ENCODE results near the gene FGD1.

DNA sequence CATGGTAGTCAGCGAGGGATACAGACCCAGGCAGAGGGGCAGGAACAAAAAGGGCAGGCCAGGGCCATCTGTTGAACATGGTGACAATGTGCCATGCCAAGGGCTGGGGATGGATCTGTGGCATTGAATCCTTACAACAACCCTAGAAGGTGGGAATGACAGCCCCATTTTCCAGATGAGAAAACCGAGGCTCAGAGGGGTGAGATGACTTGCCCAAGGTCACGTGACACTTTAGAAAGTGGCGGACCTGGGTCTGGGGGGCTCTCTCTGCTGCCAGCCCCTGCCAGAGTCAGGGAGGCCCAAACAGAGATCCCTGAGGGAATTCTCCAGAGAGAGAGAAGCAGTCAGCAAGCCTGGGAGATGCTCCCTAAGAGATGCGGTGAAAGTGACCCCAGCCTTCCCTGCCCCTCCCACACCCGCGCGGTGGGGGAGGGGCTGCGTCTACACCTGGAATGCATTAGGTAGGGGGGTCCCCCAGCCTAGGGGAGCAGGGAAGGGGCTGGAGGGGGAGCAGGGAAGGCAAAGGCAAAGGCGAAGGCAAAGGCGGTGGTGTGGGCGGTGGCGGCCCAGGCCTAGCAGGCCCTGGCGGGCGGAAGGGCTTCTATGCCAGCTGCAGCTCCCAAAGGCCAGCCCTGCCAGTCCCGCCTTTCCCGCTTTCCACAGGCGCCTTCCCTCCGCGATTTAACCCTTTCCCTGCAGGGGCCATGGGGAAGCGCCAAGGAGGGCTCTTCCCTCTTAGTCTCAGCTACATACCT is 13.0 kb downstream of the FGD1 start:
- TF ChIP-seq EP300 (IDR thresholded peaks at IDR 0.05; ENCODE audit: borderline replicate concordance in 1 of 2, low read depth in 2 of 2, low read length in 2 of 2) (no peak), MAFK (IDR thresholded peaks at IDR 0.05; ENCODE audit: low read depth, low read length) (no peak), CTCF (IDR thresholded peaks at IDR 0.05; ENCODE audit: control extremely low read depth in 1 of 3, insufficient read depth in 1 of 3, low read depth in 1 of 3, low read length in 3 of 3) (no peak), CBX5 (IDR thresholded peaks at IDR 0.05; ENCODE audit: low read depth, low read length) (no peak), CEBPB (IDR thresholded peaks at IDR 0.05; ENCODE audit: low read depth, low read length) (no peak), CREB1 (IDR thresholded peaks at IDR 0.05) (no peak), MAX (IDR thresholded peaks at IDR 0.05) (no peak), EGR1 (IDR thresholded peaks at IDR 0.05; ENCODE audit: borderline replicate concordance, low read depth, low read length) (no peak), RBBP5 (IDR thresholded peaks at IDR 0.05; ENCODE audit: borderline replicate concordance, low read depth, low read length) (no peak), EZH2 (IDR thresholded peaks at IDR 0.05; ENCODE audit: low read depth, low read length, severe bottlenecking) (no peak), TBP (IDR thresholded peaks at IDR 0.05; ENCODE audit: low read depth, low read length) (no peak), PHF8 (conservative IDR thresholded peaks at IDR 0.05; ENCODE audit: low read depth, low read length) (no peak), TAF1 (IDR thresholded peaks at IDR 0.05; ENCODE audit: low read depth, low read length) (no peak)
- TF ChIP-seq, protein P1, sequence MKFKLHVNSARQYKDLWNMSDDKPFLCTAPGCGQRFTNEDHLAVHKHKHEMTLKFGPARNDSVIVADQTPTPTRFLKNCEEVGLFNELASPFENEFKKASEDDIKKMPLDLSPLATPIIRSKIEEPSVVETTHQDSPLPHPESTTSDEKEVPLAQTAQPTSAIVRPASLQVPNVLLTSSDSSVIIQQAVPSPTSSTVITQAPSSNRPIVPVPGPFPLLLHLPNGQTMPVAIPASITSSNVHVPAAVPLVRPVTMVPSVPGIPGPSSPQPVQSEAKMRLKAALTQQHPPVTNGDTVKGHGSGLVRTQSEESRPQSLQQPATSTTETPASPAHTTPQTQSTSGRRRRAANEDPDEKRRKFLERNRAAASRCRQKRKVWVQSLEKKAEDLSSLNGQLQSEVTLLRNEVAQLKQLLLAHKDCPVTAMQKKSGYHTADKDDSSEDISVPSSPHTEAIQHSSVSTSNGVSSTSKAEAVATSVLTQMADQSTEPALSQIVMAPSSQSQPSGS (IDR thresholded peaks at IDR 0.05; ENCODE audit: low read length), result no peak
